ENCODE results near the gene SDC4. TPM values are rescaled to one million over a fixed set of nuclear protein-coding genes. Genes with fewer than 3 reads are reported as not detected.
A peak's percentile ranks its signal among the peaks of the same experiment; 100 is the strongest.

Gene SDC4
- total and polyA plus RNA-seq, 9 of the 15 experiments (the other 6 are each of a cell fraction or from before 2014, with no cell fraction given), result 2.1 to 10.7 (median 6.3) TPM

GRCh38 chr20:45362804-45363610 lies 14.8 kb upstream of the SDC4 start, which contains the start of gene SYS1 (continued):
- no peak for TF ChIP-seq HMG20A (CRISPR knock-in tag; conservative IDR thresholded peaks at IDR 0.05)
- TF ChIP-seq NCOA1 (IDR thresholded peaks at IDR 0.05; ENCODE audit: low read depth), result no peak; the same call in 1 of the 2 replicates
- peak; percentile 33; the same call in 1 of the 2 replicates for TF ChIP-seq PBX2 (CRISPR knock-in tag; IDR thresholded peaks at IDR 0.05; ENCODE audit: low read depth)
- peak; percentile 83 for TF ChIP-seq PBX2 (tag; conservative IDR thresholded peaks at IDR 0.05; ENCODE audit: low read depth)
- no peak for TF ChIP-seq ZNF586 (CRISPR knock-in tag; conservative IDR thresholded peaks at IDR 0.05)
- TF ChIP-seq PREB (CRISPR knock-in tag; IDR thresholded peaks at IDR 0.05), result no peak
- no peak for TF ChIP-seq YBX1 (IDR thresholded peaks at IDR 0.05)
- TF ChIP-seq ZNF263 (CRISPR knock-in tag; IDR thresholded peaks at IDR 0.05; ENCODE audit: borderline replicate concordance), result no peak
- TF ChIP-seq POLR2AphosphoS2 (IDR thresholded peaks at IDR 0.05; ENCODE audit: low read length), result no peak
- TF ChIP-seq CBFA2T2 (conservative IDR thresholded peaks at IDR 0.05), result no peak
- 0 out of 2 replicates have a peak, but pooled peaks have one; percentile 56 for TF ChIP-seq AFF4 (CRISPR knock-in tag; IDR thresholded peaks at IDR 0.05)
- no peak for TF ChIP-seq SRSF3 (IDR thresholded peaks at IDR 0.05; ENCODE audit: insufficient read depth, low read length)
- no peak for TF ChIP-seq ZNF707 (CRISPR knock-in tag; conservative IDR thresholded peaks at IDR 0.05)
- TF ChIP-seq RAD51 (IDR thresholded peaks at IDR 0.05; ENCODE audit: borderline replicate concordance, low read depth), result no peak; the same call in 1 of the 2 replicates
- TF ChIP-seq RBM22 (IDR thresholded peaks at IDR 0.05; ENCODE audit: low read depth, low read length, poor library complexity, severe bottlenecking), result peak; percentile 89
- no peak for TF ChIP-seq CEBPB (tag; IDR thresholded peaks at IDR 0.05)
- TF ChIP-seq XRCC5 (IDR thresholded peaks at IDR 0.05; ENCODE audit: low read depth, low read length), result peak; percentile 93
- TF ChIP-seq SMAD2 (IDR thresholded peaks at IDR 0.05; ENCODE audit: low read depth, low read length), result no peak
- TF ChIP-seq ELK1 (CRISPR knock-in tag; IDR thresholded peaks at IDR 0.05), result no peak
- TF ChIP-seq HNRNPUL1 (IDR thresholded peaks at IDR 0.05; ENCODE audit: low read length), result no peak

All from K562 (cell line).